Skeletal muscle satellite cell (primary cell): ENCODE measurements around the gene ZNF556.

Experiments used
- H3K27me3 ChIP-seq: 2 replicates; pipeline ENCODE4 v1.7.0; 2013; ENCODE audit warnings: low read length; ENCODE audit not compliant: control insufficient read depth, insufficient read depth
- H3K36me3 ChIP-seq: 2 replicates; pipeline ENCODE4 v1.7.0; 2013; ENCODE audit warnings: mild to moderate bottlenecking, control low read depth, low read length; ENCODE audit not compliant: insufficient read depth
- H3K4me1 ChIP-seq: 2 replicates; pipeline ENCODE4 v1.7.0; 2013; ENCODE audit warnings: low read length; ENCODE audit not compliant: control insufficient read depth, insufficient read depth
- H3K4me2 ChIP-seq: 2 replicates; pipeline ENCODE4 v1.7.0; 2013; ENCODE audit warnings: mild to moderate bottlenecking, low read length
- H3K4me3 ChIP-seq: 2 replicates; pipeline ENCODE4 v1.7.0; 2013; ENCODE audit warnings: low read length
- H3K9ac ChIP-seq: 2 replicates; pipeline ENCODE4 v1.7.0; 2013; ENCODE audit warnings: mild to moderate bottlenecking, low read depth, low read length, moderate library complexity
- H3K9me3 ChIP-seq: replicated peaks from 2 replicates; pipeline ENCODE4 v1.7.0; 2013; ENCODE audit warnings: mild to moderate bottlenecking, control low read depth, low read length

ZNF556 gene

GRCh38 chr19:2917275-2918184 is 50.4 kb downstream of the ZNF556 start:
- Histone ChIP-seq H3K4me3 (no peak overlapping the region), H3K36me3 (peaks cover 38% of the 10 kb centered on the region), H3K9me3 (peaks cover 16% of the 10 kb centered on the region), H3K4me2 (no peak overlapping the region), H3K27me3 (no peaks in the 10 kb centered on the region), H3K9ac (no peak overlapping the region), H3K4me1 (no peaks in the 10 kb centered on the region)

- H3K9me3 ChIP-seq: peaks cover 2% of the 10 kb centered on the region
- H3K36me3 ChIP-seq: peaks cover 12% of the 10 kb centered on the region
- no peaks in the 10 kb centered on the region for H3K27me3 ChIP-seq
- no peaks in the 10 kb centered on the region for H3K4me1 ChIP-seq
- H3K4me2 ChIP-seq: no peak overlapping the region
- no peak overlapping the region for H3K9ac ChIP-seq
- no peak overlapping the region for H3K4me3 ChIP-seq
Measured at GRCh38 chr19:2922987-2923386, 55.9 kb downstream of the ZNF556 start.

GRCh38 chr19:2923510-2923909 is 56.4 kb downstream of the ZNF556 start:
- H3K9ac ChIP-seq: no peak overlapping the region
- no peak overlapping the region for H3K4me3 ChIP-seq
- no peaks in the 10 kb centered on the region for H3K27me3 ChIP-seq
- peaks cover 9% of the 10 kb centered on the region for H3K36me3 ChIP-seq
- H3K4me2 ChIP-seq: no peak overlapping the region
- no peaks in the 10 kb centered on the region for H3K4me1 ChIP-seq
- H3K9me3 ChIP-seq: no peaks in the 10 kb centered on the region

GRCh38 chr19:2926341-2927031 is 59.4 kb downstream of the ZNF556 start:
- H3K4me3 ChIP-seq: no peak overlapping the region
- peaks cover 2% of the 10 kb centered on the region for H3K36me3 ChIP-seq
- no peaks in the 10 kb centered on the region for H3K4me1 ChIP-seq
- H3K4me2 ChIP-seq: no peak overlapping the region
- H3K9ac ChIP-seq: no peak overlapping the region
- peaks cover 1% of the 10 kb centered on the region for H3K9me3 ChIP-seq
- H3K27me3 ChIP-seq: no peaks in the 10 kb centered on the region

GRCh38 chr19:2927032-2927430 is 59.9 kb downstream of the ZNF556 start:
- no peaks in the 10 kb centered on the region for H3K4me1 ChIP-seq
- H3K9ac ChIP-seq: no peak overlapping the region
- no peaks in the 10 kb centered on the region for H3K27me3 ChIP-seq
- peaks cover 3% of the 10 kb centered on the region for H3K9me3 ChIP-seq
- no peak overlapping the region for H3K4me2 ChIP-seq
- peaks cover 4% of the 10 kb centered on the region for H3K36me3 ChIP-seq
- no peak overlapping the region for H3K4me3 ChIP-seq
